HG03457 (cell line): ENCODE results near the gene SRSF4.
"Not testable (repeated sequence)": the region's sequence is repeated elsewhere in the genome, so short reads cannot be mapped to it uniquely, and the experiment has no call there.

Source experiments
- ATAC-seq: cut with Tn5 transposase; IDR thresholded peaks from one replicate; pipeline ENCODE4 v1.9.1; 2021; ENCODE audit warnings: moderate number of reproducible peaks; ENCODE audit not compliant: unreplicated experiment

The SRSF4 gene

GRCh38 chr1:29126198-29126597, 55.5 kb downstream of the SRSF4 start:
- no peak for ATAC-seq

DNA sequence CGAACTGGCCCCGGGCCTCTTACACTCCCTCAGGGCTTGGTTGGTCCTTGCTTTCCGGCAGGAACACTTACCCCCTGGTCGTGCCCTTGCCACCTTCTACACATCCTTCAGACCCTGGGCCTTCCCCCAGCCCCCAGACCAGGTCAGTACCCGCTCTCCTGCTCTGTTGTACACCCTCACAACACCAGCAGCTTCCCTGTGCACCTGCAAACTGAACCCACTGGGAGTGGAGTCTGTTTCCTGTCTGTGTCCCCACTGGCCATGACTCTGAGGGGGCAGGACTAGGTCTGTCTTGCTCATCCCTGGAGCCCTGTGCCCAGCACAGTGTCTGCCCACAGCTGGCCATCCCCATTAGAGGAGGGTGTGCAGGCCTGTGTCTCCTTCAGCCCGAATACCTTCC, 55.9 kb downstream of the SRSF4 start:
- no peak for ATAC-seq

DNA sequence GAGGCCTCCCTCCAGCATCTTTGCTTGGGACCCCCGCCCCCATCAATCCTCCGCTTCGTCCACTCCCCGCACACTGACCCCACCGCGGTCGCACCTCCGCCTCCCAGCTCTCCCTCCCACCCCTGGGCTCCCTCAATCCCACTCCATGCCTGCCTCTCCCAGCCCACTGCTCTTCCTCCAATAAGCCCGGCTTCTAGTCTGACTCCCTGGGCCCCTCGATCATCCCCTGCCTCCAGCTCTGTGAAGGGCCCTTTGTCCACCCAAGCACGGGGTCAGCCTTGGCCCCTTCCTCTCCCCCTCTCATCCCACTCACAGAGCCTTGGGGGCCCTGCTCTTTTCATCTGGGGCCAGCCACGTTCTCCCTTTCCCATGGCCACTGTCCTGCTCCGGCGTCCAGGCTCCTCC, 56.5 kb downstream of the SRSF4 start:
- ATAC-seq: no peak

GRCh38 chr1:29124366-29125236, 57.1 kb downstream of the SRSF4 start:
- ATAC-seq: no peak

- ATAC-seq: no peak
Observed at GRCh38 chr1:29123887-29124365, 57.8 kb downstream of the SRSF4 start, which contains the start of gene TMEM200B. TMEM200B (minus strand) TSS chr1:29123903; CDS start chr1:29121828, 2,075 bp downstream.

DNA sequence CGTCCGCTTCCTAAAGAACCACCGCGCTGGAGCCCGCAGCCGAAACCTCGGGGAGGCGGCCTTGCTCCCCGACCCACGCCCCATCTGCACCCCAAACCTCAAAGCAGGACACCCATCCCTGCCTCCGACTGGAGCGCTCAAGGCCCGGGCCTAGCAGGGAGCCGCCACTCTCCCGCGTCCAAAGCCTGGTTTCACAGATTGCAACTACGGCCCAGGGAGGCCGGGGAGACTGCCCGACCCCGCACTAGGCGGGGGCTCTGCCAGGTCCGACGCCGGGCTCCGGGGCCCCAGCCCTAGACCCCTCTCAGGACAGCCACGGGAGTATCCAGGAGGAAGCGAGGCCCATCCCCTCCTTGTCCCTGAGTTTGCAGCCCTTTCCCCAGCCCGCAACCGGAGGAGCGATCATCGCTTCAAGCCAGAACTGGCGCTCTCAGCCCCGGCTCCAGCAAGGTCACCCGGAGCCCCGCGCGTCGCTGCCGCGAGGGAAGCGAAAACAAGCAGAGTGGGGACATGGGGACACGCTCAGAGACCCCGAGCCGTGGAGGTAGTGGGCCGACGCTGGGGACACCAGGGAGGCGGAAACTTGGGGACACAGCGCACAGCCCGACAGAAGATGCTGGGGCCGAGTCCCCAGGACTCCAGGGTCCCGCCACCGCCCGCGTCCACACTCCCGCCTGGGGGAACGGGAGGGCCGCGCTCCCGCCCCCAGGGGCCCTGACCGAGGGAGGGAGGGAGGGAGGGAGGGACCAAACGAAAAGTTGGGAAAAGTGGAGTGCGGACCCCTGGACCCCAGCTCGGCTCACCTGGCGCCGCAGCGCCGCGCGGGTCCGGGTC, 58.4 kb downstream of the SRSF4 start:
- ATAC-seq: no peak

- ATAC-seq: no peak
Observed at GRCh38 chr1:29122682-29123052, 59.0 kb downstream of the SRSF4 start.

- ATAC-seq: no peak
Observed at GRCh38 chr1:29121936-29122681, 59.6 kb downstream of the SRSF4 start.

DNA sequence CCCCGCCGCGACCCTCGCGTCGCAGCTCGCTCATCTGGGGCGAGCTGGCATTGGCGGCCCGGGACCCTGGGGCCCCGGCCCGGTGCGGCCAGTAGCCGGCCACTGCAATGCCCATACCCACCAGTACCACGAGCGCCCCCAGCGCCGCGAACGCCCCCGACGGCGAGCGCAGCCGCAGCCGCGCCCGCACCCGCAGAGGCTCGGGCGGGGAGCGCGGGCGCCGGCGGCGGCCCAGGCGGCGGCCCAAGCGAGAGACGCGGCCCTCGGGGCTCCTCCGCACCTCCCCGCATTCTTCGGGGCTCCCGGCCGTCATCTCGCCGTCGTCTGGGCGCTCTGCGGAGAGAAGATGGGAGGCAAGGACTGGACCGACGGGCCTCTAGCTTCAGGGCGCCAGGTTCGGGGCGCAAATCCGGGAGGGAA, 60.2 kb downstream of the SRSF4 start:
- no peak for ATAC-seq

GRCh38 chr1:29120947-29121485, 60.7 kb downstream of the SRSF4 start:
- no peak for ATAC-seq

- no peak for ATAC-seq
Observed at GRCh38 chr1:29120367-29120766, 61.3 kb downstream of the SRSF4 start.

GRCh38 chr1:29119121-29119929, 62.4 kb downstream of the SRSF4 start:
- no peak for ATAC-seq

DNA sequence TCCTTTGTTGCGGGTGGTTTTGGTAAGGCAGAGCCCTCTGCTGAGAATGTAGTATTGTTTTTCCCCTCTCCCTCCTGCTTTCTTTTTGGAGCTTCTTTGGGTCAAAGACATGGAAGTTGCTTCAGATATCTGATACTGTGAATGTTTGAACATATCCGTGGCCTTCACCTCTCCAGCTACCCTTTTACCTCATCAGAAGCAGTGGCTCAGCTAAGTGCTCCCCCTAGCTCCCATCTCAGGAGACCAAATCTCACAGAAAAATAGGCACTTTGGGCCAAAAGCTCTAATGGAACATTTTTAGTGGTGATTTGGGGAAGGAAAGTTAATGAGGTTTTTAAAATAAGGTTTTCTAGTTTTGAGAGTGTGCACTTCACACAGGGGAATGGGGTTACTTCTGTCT, 64.3 kb downstream of the SRSF4 start:
- ATAC-seq: no peak

DNA sequence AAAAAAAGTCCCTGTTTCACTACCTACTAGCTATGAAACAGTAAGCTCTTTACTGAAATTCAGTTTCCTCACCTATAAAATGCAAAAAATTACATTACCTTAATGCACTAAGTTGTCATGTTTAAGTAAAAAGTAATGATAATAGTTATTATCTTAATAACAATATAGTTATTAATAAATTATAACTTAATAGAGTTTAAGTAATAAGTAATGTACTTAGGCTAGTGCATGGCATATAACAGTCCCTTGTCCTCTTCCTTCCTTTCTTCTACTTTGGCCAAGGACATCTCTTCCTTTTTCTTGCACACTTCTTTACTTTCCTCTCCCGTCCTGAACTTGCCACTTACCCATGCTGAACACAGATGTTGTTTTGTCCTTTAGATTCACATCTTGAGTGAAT, 67.0 kb downstream of the SRSF4 start:
- ATAC-seq: no peak

DNA sequence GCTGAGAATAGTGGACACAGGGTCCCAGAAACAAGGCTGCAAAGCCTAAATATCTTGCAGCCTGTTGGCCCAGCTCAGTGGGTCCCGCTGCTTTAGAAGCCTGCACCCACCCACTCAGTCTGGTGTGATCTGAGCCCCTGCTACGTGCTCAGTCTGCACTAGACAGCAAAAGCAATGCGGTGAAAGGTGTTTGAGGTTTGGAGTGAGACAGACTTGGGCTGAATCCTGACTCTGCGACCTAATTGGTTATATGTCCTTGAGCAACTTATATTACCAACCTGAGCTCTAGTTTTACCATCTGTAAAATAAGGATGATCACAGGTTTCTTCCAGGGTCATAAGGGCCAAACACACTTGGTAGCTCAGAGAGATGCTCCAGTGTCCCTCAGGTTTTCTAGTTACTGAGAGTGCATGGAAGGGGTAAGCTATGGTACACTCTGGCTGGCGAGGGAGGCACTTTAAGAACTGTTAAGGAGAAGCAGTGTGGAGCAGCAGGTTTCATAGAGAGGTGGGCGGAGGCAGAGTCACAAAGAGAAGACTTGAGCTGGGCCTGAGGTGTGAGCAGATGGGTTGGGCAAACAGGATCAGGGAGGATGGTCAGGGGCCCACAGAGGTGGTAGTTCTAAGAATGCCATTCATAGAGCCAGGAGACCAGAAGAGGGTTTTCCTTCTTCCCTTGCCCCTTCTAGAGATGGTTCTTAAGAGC, 68.1 kb downstream of the SRSF4 start:
- no peak for ATAC-seq

DNA sequence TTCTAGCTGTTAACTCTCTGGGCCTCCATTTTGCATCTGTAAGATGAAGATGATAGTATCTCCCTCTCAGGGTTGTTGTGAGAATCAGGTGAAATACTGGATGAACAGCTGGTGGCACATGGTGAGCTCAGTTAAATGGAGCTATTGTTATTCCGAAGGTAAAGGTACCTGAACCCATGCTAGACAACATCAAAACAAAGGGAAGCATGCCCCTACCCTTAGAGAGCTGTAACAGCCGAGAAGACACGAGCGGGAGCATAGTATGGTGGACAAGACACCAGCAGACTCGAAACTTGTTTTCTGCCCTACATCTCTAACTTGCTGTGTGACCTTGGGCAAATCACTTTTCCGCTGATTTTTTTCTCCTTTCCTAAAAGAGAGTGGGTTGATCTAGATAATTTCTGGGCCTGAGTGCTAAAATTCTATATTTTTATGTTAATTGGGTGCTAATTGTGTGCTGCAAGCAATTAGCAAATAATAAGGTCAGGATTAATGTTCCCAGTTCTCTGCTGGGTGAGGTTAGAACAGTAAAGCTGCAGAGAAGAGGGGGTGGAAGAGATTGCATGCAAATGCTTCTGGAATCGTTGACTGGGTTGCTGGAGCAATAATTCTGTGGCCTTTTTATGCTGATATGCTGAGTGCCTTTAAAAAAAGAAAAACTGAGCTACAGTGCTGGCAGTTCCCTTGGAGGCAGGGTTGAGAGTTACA, 68.8 kb downstream of the SRSF4 start:
- ATAC-seq: no peak

DNA sequence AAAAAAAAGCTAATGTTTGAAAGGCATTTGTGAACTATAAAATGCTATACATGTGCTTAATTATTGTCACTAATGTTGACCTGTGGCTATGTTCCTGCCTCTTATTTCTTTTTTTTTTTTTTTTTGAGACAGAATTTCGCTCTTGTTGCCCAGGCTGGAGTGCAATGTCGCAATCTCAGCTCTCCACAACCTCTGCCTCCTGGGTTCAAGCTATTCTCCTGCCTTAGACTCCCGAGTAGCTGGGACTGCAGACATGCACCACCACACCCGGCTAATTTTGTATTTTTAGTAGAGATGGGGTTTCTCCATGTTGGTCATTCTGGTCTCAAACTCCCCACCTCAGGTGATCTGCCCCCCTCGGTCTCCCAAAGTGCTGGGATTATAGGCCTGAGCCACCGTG, 73.7 kb downstream of the SRSF4 start:
- ATAC-seq: not testable (repeated sequence)

DNA sequence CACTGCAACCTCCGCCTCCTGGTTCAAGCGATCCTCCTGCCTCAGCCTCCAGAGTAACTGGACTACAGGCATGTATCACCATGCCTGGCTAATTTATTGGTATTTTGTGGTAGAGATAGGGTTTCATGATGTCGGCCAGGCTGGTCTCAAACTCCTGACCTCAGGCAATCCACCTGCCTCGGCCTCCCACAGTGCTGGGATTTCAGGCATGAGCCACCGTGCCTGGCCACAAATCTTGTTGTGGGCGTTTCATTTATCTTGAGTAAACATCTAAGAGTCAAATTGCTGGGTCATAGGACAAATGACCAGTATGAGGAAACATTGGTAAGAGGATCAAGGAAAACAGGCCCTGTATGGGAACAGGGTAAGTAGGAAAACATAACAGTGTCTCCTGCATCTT, 75.9 kb downstream of the SRSF4 start:
- no peak for ATAC-seq

DNA sequence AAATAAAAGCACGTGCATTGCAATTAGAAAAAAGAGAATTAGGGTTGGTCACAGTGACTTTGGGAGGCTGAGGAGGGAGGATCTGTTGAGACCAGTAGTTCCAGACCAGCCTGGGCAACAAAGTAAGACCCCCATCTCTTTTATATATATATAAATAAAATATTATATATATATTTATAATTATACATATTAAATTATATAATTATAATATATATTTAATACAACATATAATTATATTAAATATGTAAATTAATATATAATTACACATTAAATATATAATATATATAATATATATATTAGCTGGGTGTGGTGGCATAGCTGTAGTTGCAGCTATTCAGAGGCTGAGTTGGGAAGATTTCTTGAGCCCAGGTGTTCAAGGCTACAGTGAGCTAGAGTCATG, 81.2 kb downstream of the SRSF4 start:
- no peak for ATAC-seq
